ENCODE measurements around the gene TMEM147.

Gene TMEM147

GRCh38 chr19:35559281-35559659, 13.8 kb downstream of the TMEM147 start:
- DNase-seq (ENCODE audit: insufficient read length, low spot score): no peak

GRCh38 chr19:35559781-35560180, 14.4 kb downstream of the TMEM147 start:
- DNase-seq (ENCODE audit: insufficient read length, low spot score) (no peak), FAIRE-seq (no peak)
- no peak for TF ChIP-seq CTCF (IDR thresholded peaks at IDR 0.05; ENCODE audit: insufficient read depth, missing control alignments)

More at GRCh38 chr19:35559281-35559659, 13.8 kb downstream of the TMEM147 start:
- no peak for FAIRE-seq
- no peak for TF ChIP-seq CTCF (IDR thresholded peaks at IDR 0.05; ENCODE audit: insufficient read depth, missing control alignments)

GRCh38 chr19:35560271-35560670, 14.8 kb downstream of the TMEM147 start:
- TF ChIP-seq CTCF (IDR thresholded peaks at IDR 0.05; ENCODE audit: insufficient read depth, missing control alignments): no peak
- FAIRE-seq (no peak), DNase-seq (ENCODE audit: insufficient read length, low spot score) (no peak)

GRCh38 chr19:35560677-35561076, 15.3 kb downstream of the TMEM147 start:
- TF ChIP-seq CTCF (IDR thresholded peaks at IDR 0.05; ENCODE audit: insufficient read depth, missing control alignments): no peak
- FAIRE-seq: no peak
- DNase-seq (ENCODE audit: insufficient read length, low spot score): no peak

GRCh38 chr19:35561436-35561835, 16.0 kb downstream of the TMEM147 start:
- no peak for TF ChIP-seq CTCF (IDR thresholded peaks at IDR 0.05; ENCODE audit: insufficient read depth, missing control alignments)
- FAIRE-seq (no peak), DNase-seq (ENCODE audit: insufficient read length, low spot score) (no peak)

- no peak for FAIRE-seq
- DNase-seq (ENCODE audit: insufficient read length, low spot score): no peak
- no peak for TF ChIP-seq CTCF (IDR thresholded peaks at IDR 0.05; ENCODE audit: insufficient read depth, missing control alignments)
These were observed 16.9 kb downstream of the TMEM147 start for GRCh38 chr19:35562336-35562735.

- TF ChIP-seq CTCF (IDR thresholded peaks at IDR 0.05; ENCODE audit: insufficient read depth, missing control alignments): no peak
- no peak for DNase-seq (ENCODE audit: insufficient read length, low spot score)
- no peak for FAIRE-seq
These were observed 17.4 kb downstream of the TMEM147 start for GRCh38 chr19:35562776-35563175.
